ENCODE measurements around the gene LFNG.

LFNG gene

GRCh38 chr7:2519119-2519930, at the start of gene LFNG:
LFNG (plus strand) TSS chr7:2519774; CDS start chr7:2519862, 88 bp downstream.
- peak; percentile 91 for DNase-seq

- DNase-seq: no peak
These were observed 49.2 kb upstream of the LFNG start for GRCh38 chr7:2470204-2471021.

- DNase-seq: no peak
These were observed 48.6 kb upstream of the LFNG start for GRCh38 chr7:2471022-2471329.

- no peak for DNase-seq
These were observed 48.2 kb upstream of the LFNG start for GRCh38 chr7:2471396-2471795.

- no peak for DNase-seq
These were observed 46.8 kb upstream of the LFNG start for GRCh38 chr7:2472739-2473138.

GRCh38 chr7:2473496-2474180, 45.9 kb upstream of the LFNG start:
- DNase-seq: no peak

- DNase-seq: no peak
These were observed 45.4 kb upstream of the LFNG start for GRCh38 chr7:2474224-2474623.

GRCh38 chr7:2474813-2475677, 44.5 kb upstream of the LFNG start:
- no peak for DNase-seq

- DNase-seq: no peak
These were observed 43.9 kb upstream of the LFNG start for GRCh38 chr7:2475678-2476015.

GRCh38 chr7:2476298-2476697, 43.3 kb upstream of the LFNG start, which contains the start of gene GRIFIN:
GRIFIN (minus strand) TSS chr7:2476398; CDS start chr7:2476383, 15 bp downstream.
- no peak for DNase-seq

GRCh38 chr7:2476776-2477446, 42.7 kb upstream of the LFNG start:
- DNase-seq: no peak

- peak; percentile 72 for DNase-seq
These were observed 41.9 kb upstream of the LFNG start for GRCh38 chr7:2477447-2478398.

- peak; percentile 31 for DNase-seq
These were observed 41.2 kb upstream of the LFNG start for GRCh38 chr7:2478399-2478785.

GRCh38 chr7:2478800-2479199, 40.8 kb upstream of the LFNG start:
- DNase-seq: no peak

- DNase-seq: no peak
These were observed 40.1 kb upstream of the LFNG start for GRCh38 chr7:2479276-2480069.

- no peak for DNase-seq
These were observed 39.5 kb upstream of the LFNG start for GRCh38 chr7:2480070-2480408.

- DNase-seq: no peak
These were observed 38.4 kb upstream of the LFNG start for GRCh38 chr7:2481195-2481594.

GRCh38 chr7:2482725-2483451, 36.7 kb upstream of the LFNG start:
- no peak for DNase-seq

GRCh38 chr7:2483494-2483893, 36.1 kb upstream of the LFNG start:
- no peak for DNase-seq

- DNase-seq: no peak
These were observed 34.7 kb upstream of the LFNG start for GRCh38 chr7:2484868-2485267.

Measured in CD4-positive, alpha-beta T cell treated with Interleukin-15 for 1 hour (primary cell).